ENCODE measurements around the gene LDLRAD3.

LDLRAD3 gene

DNA sequence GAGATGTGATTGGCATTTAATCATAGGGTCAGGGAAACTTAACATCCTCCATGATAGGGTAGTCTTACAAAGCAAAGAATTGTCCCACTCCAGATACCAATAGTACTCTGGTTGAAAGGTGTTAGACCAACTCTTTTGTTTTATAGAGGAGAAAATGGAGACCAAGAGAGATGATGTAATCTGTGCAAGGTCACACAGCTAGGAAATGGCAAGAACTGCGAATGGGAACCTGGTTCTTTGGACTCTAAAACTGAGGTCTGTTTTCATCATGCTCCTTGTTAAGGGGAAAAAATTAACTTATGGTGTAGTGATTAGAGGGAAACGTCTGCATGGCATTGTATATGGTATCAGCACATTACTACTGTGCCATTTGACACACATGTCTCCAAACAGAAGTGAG, 174.2 kb downstream of the LDLRAD3 start:
- H3K4me3 ChIP-seq (ENCODE audit: low read depth, low read length), result no peak overlapping the region
- TF ChIP-seq, protein P1, sequence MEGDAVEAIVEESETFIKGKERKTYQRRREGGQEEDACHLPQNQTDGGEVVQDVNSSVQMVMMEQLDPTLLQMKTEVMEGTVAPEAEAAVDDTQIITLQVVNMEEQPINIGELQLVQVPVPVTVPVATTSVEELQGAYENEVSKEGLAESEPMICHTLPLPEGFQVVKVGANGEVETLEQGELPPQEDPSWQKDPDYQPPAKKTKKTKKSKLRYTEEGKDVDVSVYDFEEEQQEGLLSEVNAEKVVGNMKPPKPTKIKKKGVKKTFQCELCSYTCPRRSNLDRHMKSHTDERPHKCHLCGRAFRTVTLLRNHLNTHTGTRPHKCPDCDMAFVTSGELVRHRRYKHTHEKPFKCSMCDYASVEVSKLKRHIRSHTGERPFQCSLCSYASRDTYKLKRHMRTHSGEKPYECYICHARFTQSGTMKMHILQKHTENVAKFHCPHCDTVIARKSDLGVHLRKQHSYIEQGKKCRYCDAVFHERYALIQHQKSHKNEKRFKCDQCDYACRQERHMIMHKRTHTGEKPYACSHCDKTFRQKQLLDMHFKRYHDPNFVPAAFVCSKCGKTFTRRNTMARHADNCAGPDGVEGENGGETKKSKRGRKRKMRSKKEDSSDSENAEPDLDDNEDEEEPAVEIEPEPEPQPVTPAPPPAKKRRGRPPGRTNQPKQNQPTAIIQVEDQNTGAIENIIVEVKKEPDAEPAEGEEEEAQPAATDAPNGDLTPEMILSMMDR (IDR thresholded peaks at IDR 0.05; ENCODE audit: low read depth, low read length), result no peak

DNA sequence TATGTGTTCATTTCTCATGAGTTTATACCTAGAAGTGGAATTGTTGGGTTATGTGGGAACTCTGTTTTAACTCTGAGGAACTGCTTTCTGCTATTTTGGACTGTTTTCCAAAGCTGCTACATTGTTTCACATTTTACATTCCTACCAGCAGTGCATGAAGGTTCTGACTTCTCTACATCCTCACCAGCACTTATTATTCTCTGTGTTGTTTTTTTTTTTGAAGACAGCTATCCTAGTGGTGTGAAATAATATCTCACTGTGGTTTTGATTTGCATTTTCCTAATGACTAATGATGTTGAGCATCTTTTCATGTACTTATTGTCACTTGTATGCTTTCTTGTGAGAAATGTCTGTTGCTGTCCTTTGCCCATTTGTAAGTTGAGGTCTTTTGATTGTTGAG, 175.4 kb downstream of the LDLRAD3 start:
- no peak overlapping the region for H3K4me3 ChIP-seq (ENCODE audit: low read depth, low read length)
- TF ChIP-seq, protein P1 (IDR thresholded peaks at IDR 0.05; ENCODE audit: low read depth, low read length), result no peak

DNA sequence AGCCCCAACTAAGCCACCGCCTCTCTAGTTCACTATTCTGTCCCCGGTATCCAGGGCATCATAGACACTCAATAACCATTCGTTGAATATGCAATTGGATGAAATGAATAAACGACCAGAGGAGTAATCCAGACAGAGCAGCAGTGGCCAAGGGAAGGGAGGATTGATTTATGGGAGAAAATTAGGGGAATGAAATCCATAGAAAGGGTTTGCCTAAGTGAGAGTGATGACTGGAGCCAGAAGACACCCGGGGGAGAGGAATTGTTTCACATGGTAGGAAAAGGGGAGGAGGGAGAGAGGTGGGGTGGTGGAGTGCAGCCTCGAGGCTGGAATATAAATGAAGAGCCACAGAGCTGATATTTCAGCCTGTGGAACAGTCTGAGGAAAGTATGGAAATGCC, 177.2 kb downstream of the LDLRAD3 start:
- TF ChIP-seq, protein P1 (IDR thresholded peaks at IDR 0.05; ENCODE audit: low read depth, low read length), result no peak
- H3K4me3 ChIP-seq (ENCODE audit: low read depth, low read length), result no peak overlapping the region

DNA sequence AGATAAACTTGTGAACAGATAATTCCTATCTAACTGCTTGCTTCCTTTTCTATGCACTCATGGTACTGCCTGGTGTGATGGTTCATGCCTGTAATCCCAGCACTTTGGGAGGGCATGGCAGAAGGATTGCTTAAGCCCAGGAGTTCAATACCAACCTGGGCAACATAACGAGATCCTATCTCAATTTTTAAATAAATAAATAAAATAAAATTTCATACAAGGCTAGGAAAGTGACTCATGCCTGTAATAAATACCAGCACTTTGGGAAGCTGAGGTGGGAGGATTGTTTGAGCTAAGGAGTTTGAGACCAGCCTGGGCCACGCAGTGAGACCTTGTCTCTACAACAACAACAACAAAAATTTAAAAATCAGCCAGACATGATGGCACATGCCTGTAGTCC, 178.8 kb downstream of the LDLRAD3 start:
- no peak overlapping the region for H3K4me3 ChIP-seq (ENCODE audit: low read depth, low read length)
- TF ChIP-seq, protein P1 (IDR thresholded peaks at IDR 0.05; ENCODE audit: low read depth, low read length), result no peak

DNA sequence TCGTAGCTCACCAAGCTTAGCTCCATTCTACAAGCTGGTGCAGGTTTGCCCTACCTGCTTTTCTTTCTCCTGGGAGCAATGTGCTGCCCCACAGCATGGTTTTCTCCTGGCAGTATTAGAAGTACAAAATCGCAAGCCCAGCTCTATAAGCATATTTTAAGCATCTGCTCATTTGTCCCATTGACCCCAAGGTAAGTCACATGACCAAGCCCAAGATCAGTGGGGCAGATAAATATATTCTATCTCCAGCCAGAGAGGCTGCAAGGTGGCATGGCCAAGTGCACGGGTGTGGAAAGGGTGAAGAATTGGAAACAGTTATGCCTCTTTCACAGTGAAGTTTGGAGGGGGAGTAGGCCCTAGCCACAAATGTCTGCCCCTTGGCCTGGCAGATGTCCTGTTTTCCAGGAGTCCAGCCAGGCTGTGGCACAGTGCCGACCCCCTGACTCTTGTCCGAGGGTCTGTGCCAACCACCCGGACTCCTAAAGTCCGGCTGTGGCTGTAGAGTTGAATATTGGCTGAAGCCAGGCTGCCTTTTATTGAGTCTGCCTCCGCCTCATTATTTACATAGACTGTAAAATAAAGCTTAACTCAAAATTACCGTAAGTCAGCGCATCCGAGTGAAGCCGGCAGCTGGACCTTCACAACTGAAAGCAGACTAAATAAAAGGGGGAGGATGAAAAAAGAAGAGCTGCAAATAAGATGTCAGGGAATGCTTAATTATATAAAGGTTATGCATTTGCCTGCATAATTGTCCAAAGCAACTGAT, 179.7 kb downstream of the LDLRAD3 start:
- TF ChIP-seq, protein P1 (IDR thresholded peaks at IDR 0.05; ENCODE audit: low read depth, low read length), result no peak
- no peak overlapping the region for H3K4me3 ChIP-seq (ENCODE audit: low read depth, low read length)

DNA sequence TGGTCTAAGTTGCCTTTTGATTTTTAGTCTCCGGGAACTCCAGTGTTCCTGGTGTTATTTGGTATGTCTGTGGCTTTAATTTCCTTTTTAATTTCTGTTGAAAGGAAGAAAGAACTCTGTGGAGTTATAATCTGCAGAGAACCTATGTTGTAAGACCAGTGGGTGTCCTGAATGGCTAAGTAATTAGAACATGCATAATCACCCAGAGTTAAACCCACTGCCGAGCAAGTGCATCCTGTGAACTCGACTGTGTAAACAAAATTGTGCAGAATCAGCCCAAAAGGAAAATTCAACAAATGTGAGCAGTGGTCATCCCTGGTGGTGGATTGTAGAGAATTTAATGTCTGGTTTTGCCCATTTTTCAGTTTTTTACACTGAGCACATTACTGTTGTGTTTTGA, 182.8 kb downstream of the LDLRAD3 start:
- TF ChIP-seq, protein P1 (IDR thresholded peaks at IDR 0.05; ENCODE audit: low read depth, low read length), result no peak
- no peak overlapping the region for H3K4me3 ChIP-seq (ENCODE audit: low read depth, low read length)

DNA sequence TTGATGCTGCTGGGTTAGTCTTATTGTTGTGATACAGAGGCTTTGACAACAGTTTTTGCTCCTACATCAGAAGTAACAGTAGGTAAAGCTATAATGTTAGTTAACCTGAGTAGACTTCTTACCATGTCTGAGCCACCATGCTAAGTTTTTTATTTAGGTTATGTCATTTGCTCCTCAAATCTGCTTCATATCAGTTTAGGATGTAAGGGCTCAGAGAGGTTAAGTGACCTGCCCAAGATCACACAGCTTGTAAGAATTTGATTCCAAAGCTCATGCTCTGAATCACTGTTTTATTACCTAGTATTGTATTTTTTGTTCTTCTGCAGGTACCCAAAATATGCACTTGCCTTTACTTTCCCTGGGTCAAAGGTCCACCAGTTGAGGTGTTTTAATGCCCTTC, 183.7 kb downstream of the LDLRAD3 start:
- no peak overlapping the region for H3K4me3 ChIP-seq (ENCODE audit: low read depth, low read length)
- TF ChIP-seq, protein P1 (IDR thresholded peaks at IDR 0.05; ENCODE audit: low read depth, low read length), result no peak

All from WI38 (cell line).